HL-60 (cell line): ENCODE results near the gene CFAP157.

Experiments used
- DNase-seq, 2 experiments: peaks; one replicate each; pipeline ENCODE4 v3.0.0-alpha.2; 2010 to 2020; ENCODE audit warnings: low read depth in 1 of 2, low spot score in 1 of 2
- H3K27ac ChIP-seq: fragments of 250-450 bp; sonication (Bioruptor Pico); replicated peaks from 2 replicates; pipeline ENCODE4 v1.5.1; 2020; ENCODE audit warnings: mild to moderate bottlenecking, moderate library complexity
- H3K27me3 ChIP-seq: fragments of 250-450 bp; sonication (Bioruptor Pico); 2 replicates; pipeline ENCODE4 v1.5.1; 2021; ENCODE audit warnings: mild to moderate bottlenecking, moderate library complexity; ENCODE audit not compliant: insufficient read depth, poor library complexity, severe bottlenecking
- H3K4me3 ChIP-seq: replicated peaks from 2 replicates; pipeline ENCODE4 v1.5.1; 2011; ENCODE audit warnings: mild to moderate bottlenecking, control low read depth, low read length; ENCODE audit not compliant: insufficient read depth
- GABPA ChIP-seq: IDR thresholded peaks from 2 replicates; pipeline ENCODE4 v1.6.1; 2012; ENCODE audit warnings: low read depth
- POLR2AphosphoS5 ChIP-seq: IDR thresholded peaks from 2 replicates; pipeline ENCODE4 v1.6.1; 2012; ENCODE audit warnings: low read depth
- SPI1 ChIP-seq: IDR thresholded peaks from 2 replicates; pipeline ENCODE4 v1.6.1; 2012; ENCODE audit warnings: low read depth, mild to moderate bottlenecking, borderline replicate concordance
- TF ChIP-seq, protein P1 (sequence below): IDR thresholded peaks from 2 replicates; pipeline ENCODE4 v1.6.1; 2012; ENCODE audit warnings: low read depth; ENCODE audit not compliant: insufficient replicate concordance
- TF ChIP-seq, protein P2 (sequence below): IDR thresholded peaks from one replicate; pipeline ENCODE4 v1.5.1; 2011; ENCODE audit warnings: low read length, control low read depth, inconsistent platforms; ENCODE audit not compliant: insufficient read depth

Gene CFAP157

DNA sequence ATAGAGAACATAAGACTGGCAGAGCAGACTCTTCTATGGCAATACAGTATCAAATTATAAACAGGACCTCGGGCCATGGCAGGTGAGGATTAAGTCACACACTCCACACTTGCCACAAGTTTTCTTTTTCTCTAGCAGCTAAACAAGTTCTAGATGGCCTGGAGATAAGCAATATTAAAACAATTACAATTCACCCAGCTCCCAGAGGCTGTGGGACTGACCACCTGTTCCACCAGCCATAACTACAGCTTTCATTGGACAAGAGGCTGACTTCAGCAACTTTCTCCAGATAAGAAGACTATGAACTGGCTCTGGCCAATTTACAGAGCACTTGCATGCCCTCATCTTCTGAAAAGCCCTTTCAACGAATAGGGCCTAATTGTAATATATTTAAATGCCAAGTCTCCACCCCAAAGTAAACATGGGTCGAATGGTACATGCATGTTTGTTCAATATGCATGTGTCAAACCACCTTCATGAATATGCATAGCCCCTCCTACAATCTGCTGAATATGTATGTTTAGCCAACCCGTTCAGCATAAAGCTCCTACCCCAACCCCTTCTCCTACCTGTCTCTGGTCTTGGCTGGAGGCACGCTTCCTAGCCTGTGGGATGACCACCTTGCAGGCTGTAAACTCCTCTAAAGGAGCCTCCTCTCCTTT is 6.1 kb upstream of the CFAP157 start:
- H3K27ac ChIP-seq, result no peak overlapping the region
- DNase-seq, result no peak
- H3K4me3 ChIP-seq, result no peak overlapping the region
- no peaks in the 10 kb centered on the region for H3K27me3 ChIP-seq
- TF ChIP-seq, protein P1, sequence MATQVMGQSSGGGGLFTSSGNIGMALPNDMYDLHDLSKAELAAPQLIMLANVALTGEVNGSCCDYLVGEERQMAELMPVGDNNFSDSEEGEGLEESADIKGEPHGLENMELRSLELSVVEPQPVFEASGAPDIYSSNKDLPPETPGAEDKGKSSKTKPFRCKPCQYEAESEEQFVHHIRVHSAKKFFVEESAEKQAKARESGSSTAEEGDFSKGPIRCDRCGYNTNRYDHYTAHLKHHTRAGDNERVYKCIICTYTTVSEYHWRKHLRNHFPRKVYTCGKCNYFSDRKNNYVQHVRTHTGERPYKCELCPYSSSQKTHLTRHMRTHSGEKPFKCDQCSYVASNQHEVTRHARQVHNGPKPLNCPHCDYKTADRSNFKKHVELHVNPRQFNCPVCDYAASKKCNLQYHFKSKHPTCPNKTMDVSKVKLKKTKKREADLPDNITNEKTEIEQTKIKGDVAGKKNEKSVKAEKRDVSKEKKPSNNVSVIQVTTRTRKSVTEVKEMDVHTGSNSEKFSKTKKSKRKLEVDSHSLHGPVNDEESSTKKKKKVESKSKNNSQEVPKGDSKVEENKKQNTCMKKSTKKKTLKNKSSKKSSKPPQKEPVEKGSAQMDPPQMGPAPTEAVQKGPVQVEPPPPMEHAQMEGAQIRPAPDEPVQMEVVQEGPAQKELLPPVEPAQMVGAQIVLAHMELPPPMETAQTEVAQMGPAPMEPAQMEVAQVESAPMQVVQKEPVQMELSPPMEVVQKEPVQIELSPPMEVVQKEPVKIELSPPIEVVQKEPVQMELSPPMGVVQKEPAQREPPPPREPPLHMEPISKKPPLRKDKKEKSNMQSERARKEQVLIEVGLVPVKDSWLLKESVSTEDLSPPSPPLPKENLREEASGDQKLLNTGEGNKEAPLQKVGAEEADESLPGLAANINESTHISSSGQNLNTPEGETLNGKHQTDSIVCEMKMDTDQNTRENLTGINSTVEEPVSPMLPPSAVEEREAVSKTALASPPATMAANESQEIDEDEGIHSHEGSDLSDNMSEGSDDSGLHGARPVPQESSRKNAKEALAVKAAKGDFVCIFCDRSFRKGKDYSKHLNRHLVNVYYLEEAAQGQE, result no peak
- TF ChIP-seq POLR2AphosphoS5 (no peak), SPI1 (no peak), GABPA (no peak)
- TF ChIP-seq, protein P2, sequence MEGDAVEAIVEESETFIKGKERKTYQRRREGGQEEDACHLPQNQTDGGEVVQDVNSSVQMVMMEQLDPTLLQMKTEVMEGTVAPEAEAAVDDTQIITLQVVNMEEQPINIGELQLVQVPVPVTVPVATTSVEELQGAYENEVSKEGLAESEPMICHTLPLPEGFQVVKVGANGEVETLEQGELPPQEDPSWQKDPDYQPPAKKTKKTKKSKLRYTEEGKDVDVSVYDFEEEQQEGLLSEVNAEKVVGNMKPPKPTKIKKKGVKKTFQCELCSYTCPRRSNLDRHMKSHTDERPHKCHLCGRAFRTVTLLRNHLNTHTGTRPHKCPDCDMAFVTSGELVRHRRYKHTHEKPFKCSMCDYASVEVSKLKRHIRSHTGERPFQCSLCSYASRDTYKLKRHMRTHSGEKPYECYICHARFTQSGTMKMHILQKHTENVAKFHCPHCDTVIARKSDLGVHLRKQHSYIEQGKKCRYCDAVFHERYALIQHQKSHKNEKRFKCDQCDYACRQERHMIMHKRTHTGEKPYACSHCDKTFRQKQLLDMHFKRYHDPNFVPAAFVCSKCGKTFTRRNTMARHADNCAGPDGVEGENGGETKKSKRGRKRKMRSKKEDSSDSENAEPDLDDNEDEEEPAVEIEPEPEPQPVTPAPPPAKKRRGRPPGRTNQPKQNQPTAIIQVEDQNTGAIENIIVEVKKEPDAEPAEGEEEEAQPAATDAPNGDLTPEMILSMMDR, result no peak

GRCh38 chr9:127703289-127703946 is 3.4 kb upstream of the CFAP157 start:
- Histone ChIP-seq H3K27ac (no peak overlapping the region), H3K4me3 (no peak overlapping the region), H3K27me3 (no peaks in the 10 kb centered on the region)
- no peak for TF ChIP-seq GABPA
- TF ChIP-seq, protein P1, result no peak
- no peak for TF ChIP-seq POLR2AphosphoS5
- TF ChIP-seq SPI1, result no peak
- TF ChIP-seq, protein P2, result no peak
- no peak for DNase-seq

GRCh38 chr9:127705577-127706379 is 1.0 kb upstream of the CFAP157 start:
- Histone ChIP-seq H3K4me3 (no peak overlapping the region), H3K27me3 (no peaks in the 10 kb centered on the region), H3K27ac (no peak overlapping the region)
- no peak for DNase-seq
- TF ChIP-seq POLR2AphosphoS5 (no peak), GABPA (no peak), SPI1 (no peak)
- TF ChIP-seq, protein P2, result no peak
- TF ChIP-seq, protein P1, result no peak
